ENCODE data around the gene VWF. TPM values are rescaled to one million over a fixed set of nuclear protein-coding genes. Genes with fewer than 3 reads are reported as not detected.

VWF gene
- total RNA-seq, 1 donor from 2014 or later, result not detected

DNA sequence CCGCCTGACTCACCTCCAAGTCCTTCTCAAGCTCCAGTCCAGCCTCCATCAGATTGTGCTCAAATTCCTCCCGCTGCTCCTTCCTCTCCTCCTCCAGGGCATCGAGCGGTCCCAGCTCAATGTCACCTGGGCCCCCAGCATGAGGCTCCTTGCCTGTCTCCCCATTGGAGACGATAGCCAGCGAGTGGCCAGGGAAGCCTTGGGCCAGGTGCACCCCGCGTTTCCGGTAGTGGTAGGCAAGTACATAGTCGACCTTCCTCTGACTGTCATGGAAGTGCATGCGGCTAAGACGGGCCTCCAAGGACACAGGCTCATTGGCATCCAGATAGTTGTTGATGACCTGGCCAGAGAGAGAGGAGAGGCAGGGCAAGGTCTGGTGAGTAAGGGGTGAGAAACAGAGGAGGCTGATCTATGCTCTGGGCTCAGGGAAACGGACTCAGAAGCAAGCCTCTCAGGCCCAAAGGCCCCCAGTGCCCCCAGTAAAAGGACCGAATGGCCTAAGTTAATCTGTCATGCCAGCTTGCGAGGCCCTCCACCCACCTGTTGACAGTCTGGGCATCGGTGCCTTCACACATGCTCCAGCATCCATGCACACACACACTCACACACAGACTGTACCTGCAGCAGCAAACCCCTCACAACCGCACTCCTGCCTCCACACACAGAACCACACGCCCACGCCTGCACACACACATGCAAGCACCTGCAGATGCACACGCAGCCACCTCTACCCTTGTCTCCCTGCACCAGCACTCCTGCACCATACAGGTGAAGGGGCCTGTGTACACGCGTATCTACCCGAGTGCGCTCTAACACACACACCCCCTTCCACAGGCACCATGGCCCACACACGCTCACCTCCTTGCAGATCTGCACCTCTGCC is 203.2 kb downstream of the VWF start:
- Mint-ChIP-seq H3K4me3 (no peak overlapping the region), H3K27me3 (peaks cover 13% of the 10 kb centered on the region), H3K4me1 (no peaks in the 10 kb centered on the region), H3K36me3 (ENCODE audit: low read depth) (no peaks in the 10 kb centered on the region), H3K9me3 (no peaks in the 10 kb centered on the region), H3K27ac (no peak overlapping the region)
- intact Hi-C loops (cut with micrococcal nuclease), result no loop called here
- ChIA-PET CTCF (no interaction called here), POLR2A (no interaction called here)
- no peak for ATAC-seq (ENCODE audit: low read depth)
- TF ChIP-seq, protein P1, sequence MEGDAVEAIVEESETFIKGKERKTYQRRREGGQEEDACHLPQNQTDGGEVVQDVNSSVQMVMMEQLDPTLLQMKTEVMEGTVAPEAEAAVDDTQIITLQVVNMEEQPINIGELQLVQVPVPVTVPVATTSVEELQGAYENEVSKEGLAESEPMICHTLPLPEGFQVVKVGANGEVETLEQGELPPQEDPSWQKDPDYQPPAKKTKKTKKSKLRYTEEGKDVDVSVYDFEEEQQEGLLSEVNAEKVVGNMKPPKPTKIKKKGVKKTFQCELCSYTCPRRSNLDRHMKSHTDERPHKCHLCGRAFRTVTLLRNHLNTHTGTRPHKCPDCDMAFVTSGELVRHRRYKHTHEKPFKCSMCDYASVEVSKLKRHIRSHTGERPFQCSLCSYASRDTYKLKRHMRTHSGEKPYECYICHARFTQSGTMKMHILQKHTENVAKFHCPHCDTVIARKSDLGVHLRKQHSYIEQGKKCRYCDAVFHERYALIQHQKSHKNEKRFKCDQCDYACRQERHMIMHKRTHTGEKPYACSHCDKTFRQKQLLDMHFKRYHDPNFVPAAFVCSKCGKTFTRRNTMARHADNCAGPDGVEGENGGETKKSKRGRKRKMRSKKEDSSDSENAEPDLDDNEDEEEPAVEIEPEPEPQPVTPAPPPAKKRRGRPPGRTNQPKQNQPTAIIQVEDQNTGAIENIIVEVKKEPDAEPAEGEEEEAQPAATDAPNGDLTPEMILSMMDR (IDR thresholded peaks at IDR 0.05), result no peak
- no peak for DNase-seq

DNA sequence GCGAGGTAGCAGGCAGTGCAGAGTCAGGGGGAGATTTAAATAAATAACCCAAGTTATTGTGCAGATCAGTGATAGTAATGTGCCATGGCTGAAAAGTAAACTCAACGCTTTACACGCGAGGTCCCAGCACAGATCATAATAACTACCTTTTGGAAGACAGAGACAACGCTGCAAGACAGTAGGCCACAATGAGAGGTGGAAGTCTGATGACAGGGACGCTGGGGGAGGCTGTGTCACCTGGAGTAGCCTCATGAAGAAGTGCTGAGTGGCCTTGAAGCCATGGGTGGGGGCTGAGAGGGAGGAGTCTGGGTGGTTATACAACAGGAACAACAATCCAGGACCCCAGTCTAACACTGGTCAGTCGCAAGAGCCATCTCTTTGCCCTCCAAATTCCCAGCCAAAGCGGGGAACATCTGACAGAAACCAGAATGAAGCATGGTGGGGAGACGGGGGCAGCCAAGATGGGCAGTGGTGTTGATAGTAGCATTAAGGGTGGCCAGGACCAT is 207.6 kb downstream of the VWF start:
- TF ChIP-seq, protein P1 (IDR thresholded peaks at IDR 0.05), result no peak
- no peak overlapping the region for H3K27ac Mint-ChIP-seq

DNA sequence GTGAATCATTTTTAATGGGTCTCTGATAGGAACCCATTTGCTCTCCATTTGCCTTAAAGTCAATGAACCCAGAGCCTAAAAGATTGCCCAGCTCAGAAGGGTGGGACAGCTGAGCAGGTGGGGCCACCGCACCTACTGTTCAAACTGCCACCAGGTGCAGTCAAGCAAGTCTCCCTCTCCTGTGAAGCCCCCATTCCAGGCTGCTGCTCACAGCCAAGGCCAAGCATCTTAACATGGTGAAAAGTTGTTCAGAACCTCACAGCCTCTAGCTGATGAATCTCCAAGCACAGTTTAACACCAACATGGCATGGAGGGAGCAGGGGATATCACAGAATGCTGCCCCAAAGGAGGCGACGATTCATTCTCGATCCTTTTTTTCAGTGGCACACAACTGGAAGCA is 209.0 kb downstream of the VWF start:
- Mint-ChIP-seq H3K27ac (no peak overlapping the region), H3K27me3 (peaks cover 3% of the 10 kb centered on the region), H3K36me3 (ENCODE audit: low read depth) (no peaks in the 10 kb centered on the region), H3K4me1 (no peaks in the 10 kb centered on the region), H3K9me3 (no peaks in the 10 kb centered on the region), H3K4me3 (no peak overlapping the region)
- DNase-seq (no peak), ATAC-seq (ENCODE audit: low read depth) (no peak)
- TF ChIP-seq, protein P1 (IDR thresholded peaks at IDR 0.05), result no peak
- intact Hi-C loops (cut with micrococcal nuclease), result no loop called here
- CTCF ChIA-PET, result no interaction called here
- POLR2A ChIA-PET, result no interaction called here

More for the DNA sequence above, 207.6 kb downstream of the VWF start:
- POLR2A ChIA-PET, result no interaction called here
- ATAC-seq (ENCODE audit: low read depth) (no peak), DNase-seq (no peak)
- H3K36me3 Mint-ChIP-seq (ENCODE audit: low read depth), result no peaks in the 10 kb centered on the region
- no peaks in the 10 kb centered on the region for H3K4me1 Mint-ChIP-seq
- H3K27me3 Mint-ChIP-seq, result peaks cover 5% of the 10 kb centered on the region
- no peak overlapping the region for H3K4me3 Mint-ChIP-seq
- CTCF ChIA-PET, result no interaction called here
- no peaks in the 10 kb centered on the region for H3K9me3 Mint-ChIP-seq
- intact Hi-C loops (cut with micrococcal nuclease), result no loop called here

DNA sequence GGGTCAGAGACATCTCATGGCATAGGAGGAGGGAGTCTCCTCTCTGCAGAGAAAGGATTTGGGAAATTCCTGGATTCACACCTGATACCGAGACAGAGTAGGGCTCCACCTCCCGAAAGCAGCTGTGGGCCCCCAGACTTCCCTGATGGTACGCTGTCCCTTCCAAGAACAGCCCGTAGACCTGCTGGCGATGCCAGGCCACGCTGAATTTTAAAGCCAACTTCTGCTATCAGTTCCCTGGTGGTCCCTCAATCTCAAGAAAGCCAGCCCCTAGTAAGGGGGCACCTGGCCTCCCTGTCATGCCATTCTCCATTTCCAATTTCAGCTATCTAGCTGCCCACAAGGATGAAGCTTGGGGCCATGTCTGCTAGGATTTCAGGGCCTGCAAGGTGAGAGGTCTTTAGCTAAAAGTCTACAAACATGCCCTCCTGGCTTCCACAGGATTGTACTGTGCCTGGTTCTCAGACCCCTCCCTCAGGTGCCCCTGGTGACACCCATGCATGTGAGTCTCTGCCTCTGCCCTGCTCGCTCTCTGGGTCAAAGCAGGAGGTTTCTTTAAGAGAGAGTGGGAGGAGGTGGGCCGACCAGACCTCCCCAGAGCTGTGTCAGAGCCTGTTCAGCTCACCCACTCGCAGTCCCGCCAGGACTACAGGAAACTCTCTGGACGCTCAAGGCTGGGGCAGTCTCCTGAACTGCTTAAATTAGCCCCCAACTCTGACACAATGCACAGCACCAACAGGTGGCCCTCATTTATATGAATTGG is 209.9 kb downstream of the VWF start:
- TF ChIP-seq, protein P1 (IDR thresholded peaks at IDR 0.05), result no peak
- H3K4me3 Mint-ChIP-seq, result no peak overlapping the region
- intact Hi-C loops (cut with micrococcal nuclease), result no loop called here
- ATAC-seq (ENCODE audit: low read depth) (no peak), DNase-seq (no peak)
- ChIA-PET CTCF (no interaction called here), POLR2A (interaction anchor here (0.6 kb wide), 1 partner anchor 10 kb away, joined by 3 read pairs; no protein-coding TSS in a partner anchor)
- no peaks in the 10 kb centered on the region for H3K9me3 Mint-ChIP-seq
- peaks cover 3% of the 10 kb centered on the region for H3K27me3 Mint-ChIP-seq
- no peaks in the 10 kb centered on the region for H3K36me3 Mint-ChIP-seq (ENCODE audit: low read depth)
- H3K27ac Mint-ChIP-seq, result no peak overlapping the region
- no peaks in the 10 kb centered on the region for H3K4me1 Mint-ChIP-seq

DNA sequence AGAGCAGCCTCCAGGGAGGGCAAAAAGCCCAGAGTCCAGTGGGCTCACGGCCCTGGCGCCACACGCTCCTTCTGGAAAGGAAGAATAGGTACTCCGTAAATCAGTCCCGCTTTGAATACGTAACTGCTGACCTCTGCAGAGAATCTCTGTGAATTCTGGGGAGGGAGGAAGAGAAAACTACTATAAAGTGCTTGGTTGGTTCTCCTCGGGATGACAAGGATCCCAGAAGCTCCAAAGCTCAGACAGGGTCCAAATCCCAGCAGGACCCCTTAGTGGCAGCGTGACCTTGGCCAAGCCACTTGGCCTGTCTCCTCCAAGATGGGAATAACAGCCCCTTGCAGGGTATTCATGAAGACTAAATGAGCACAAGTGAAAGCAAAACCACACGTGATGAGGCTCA is 211.1 kb downstream of the VWF start:
- intact Hi-C loops (cut with micrococcal nuclease), result no loop called here
- Mint-ChIP-seq H3K4me1 (no peaks in the 10 kb centered on the region), H3K36me3 (ENCODE audit: low read depth) (no peaks in the 10 kb centered on the region), H3K27ac (no peak overlapping the region), H3K9me3 (no peaks in the 10 kb centered on the region), H3K27me3 (peaks cover 5% of the 10 kb centered on the region), H3K4me3 (no peak overlapping the region)
- TF ChIP-seq, protein P1 (IDR thresholded peaks at IDR 0.05), result no peak
- no peak for DNase-seq
- CTCF ChIA-PET, result no interaction called here
- POLR2A ChIA-PET, result no interaction called here
- no peak for ATAC-seq (ENCODE audit: low read depth)

Data from activated B cell treated with CpG ODN at 0.5 μM for 24 hours (primary cell).